Activated T-cell treated with anti-CD3 and anti-CD28 coated beads, Interleukin-2, amount 50 U/mL, for 1 hour (primary cell): ENCODE measurements around the gene TIMP2.
"Not testable (repeated sequence)": the region's sequence is repeated elsewhere in the genome, so short reads cannot be mapped to it uniquely, and the experiment has no call there.

Experiments used
- DNase-seq: peaks from one replicate; pipeline ENCODE4 v3.0.0-alpha.2; 2020

Gene TIMP2

GRCh38 chr17:78954684-78955083 lies 29.5 kb upstream of the TIMP2 start:
- DNase-seq = no peak

GRCh38 chr17:78953356-78954350 lies 28.5 kb upstream of the TIMP2 start:
- no peak for DNase-seq

GRCh38 chr17:78952706-78953105 lies 27.5 kb upstream of the TIMP2 start:
- no peak for DNase-seq

GRCh38 chr17:78951967-78952551 lies 26.9 kb upstream of the TIMP2 start:
- no peak for DNase-seq

- no peak for DNase-seq
Measured at GRCh38 chr17:78950870-78951269, 25.7 kb upstream of the TIMP2 start.

- DNase-seq = no peak
Measured at GRCh38 chr17:78947235-78948149, 22.3 kb upstream of the TIMP2 start.

- no peak for DNase-seq
Measured at GRCh38 chr17:78946631-78947030, 21.4 kb upstream of the TIMP2 start.

GRCh38 chr17:78946131-78946530 lies 20.9 kb upstream of the TIMP2 start:
- no peak for DNase-seq

GRCh38 chr17:78945455-78945854 lies 20.3 kb upstream of the TIMP2 start:
- DNase-seq = not testable (repeated sequence)

GRCh38 chr17:78944956-78945355 lies 19.8 kb upstream of the TIMP2 start:
- DNase-seq = no peak

GRCh38 chr17:78944026-78944425 lies 18.8 kb upstream of the TIMP2 start:
- no peak for DNase-seq

GRCh38 chr17:78940708-78941107 lies 15.5 kb upstream of the TIMP2 start:
- DNase-seq = no peak

- DNase-seq = no peak
Measured at GRCh38 chr17:78940258-78940657, 15.1 kb upstream of the TIMP2 start.

GRCh38 chr17:78939615-78940014 lies 14.4 kb upstream of the TIMP2 start:
- no peak for DNase-seq

GRCh38 chr17:78937561-78937960 lies 12.4 kb upstream of the TIMP2 start:
- no peak for DNase-seq

GRCh38 chr17:78935419-78936323 lies 10.5 kb upstream of the TIMP2 start:
- DNase-seq = no peak

GRCh38 chr17:78934681-78935418 lies 9.7 kb upstream of the TIMP2 start:
- DNase-seq = no peak

GRCh38 chr17:78933959-78934568 lies 8.9 kb upstream of the TIMP2 start:
- no peak for DNase-seq

- DNase-seq = peak; percentile 41
Measured at GRCh38 chr17:78933025-78933958, 8.1 kb upstream of the TIMP2 start.
